Activated T-cell treated with anti-CD3 and anti-CD28 coated beads, Interleukin-2, amount 50 U/mL, for 24 hours (primary cell): ENCODE measurements around the gene EXOC5.
"Not testable (repeated sequence)": the region's sequence is repeated elsewhere in the genome, so short reads cannot be mapped to it uniquely, and the experiment has no call there.

Experiments used
- DNase-seq: peaks from one replicate; pipeline ENCODE4 v3.0.0-alpha.2; 2020
- H3K27ac Mint-ChIP-seq: 2 replicates; pipeline ENCODE4 v1.8.0; 2020; ENCODE audit warnings: mild to moderate bottlenecking, mixed read lengths
- H3K27me3 Mint-ChIP-seq: 2 replicates; pipeline ENCODE4 v1.8.0; 2020; ENCODE audit warnings: mixed read lengths
- H3K36me3 Mint-ChIP-seq: 2 replicates; pipeline ENCODE4 v1.8.0; 2020; ENCODE audit warnings: low read depth, mixed read lengths
- H3K4me1 Mint-ChIP-seq: 2 replicates; pipeline ENCODE4 v1.8.0; 2020; ENCODE audit warnings: low read depth, mixed read lengths
- H3K4me3 Mint-ChIP-seq: 2 replicates; pipeline ENCODE4 v1.8.0; 2020; ENCODE audit warnings: mild to moderate bottlenecking, moderate library complexity, mixed read lengths
- H3K9me3 Mint-ChIP-seq: 2 replicates; pipeline ENCODE4 v1.8.0; 2020; ENCODE audit warnings: mixed read lengths

The EXOC5 gene

GRCh38 chr14:57275023-57275664 is 6.4 kb upstream of the EXOC5 start:
- Mint-ChIP-seq H3K27me3 (no peaks in the 10 kb centered on the region), H3K9me3 (no peaks in the 10 kb centered on the region), H3K4me1 (peaks cover 43% of the 10 kb centered on the region), H3K36me3 (peaks cover 77% of the 10 kb centered on the region), H3K4me3 (no peak overlapping the region), H3K27ac (no peak overlapping the region)
- DNase-seq, result no peak

GRCh38 chr14:57274551-57274950 is 5.8 kb upstream of the EXOC5 start:
- Mint-ChIP-seq H3K4me3 (no peak overlapping the region), H3K9me3 (no peaks in the 10 kb centered on the region), H3K27me3 (no peaks in the 10 kb centered on the region), H3K4me1 (peaks cover 46% of the 10 kb centered on the region), H3K27ac (no peak overlapping the region), H3K36me3 (peaks cover 72% of the 10 kb centered on the region)
- no peak for DNase-seq

DNA sequence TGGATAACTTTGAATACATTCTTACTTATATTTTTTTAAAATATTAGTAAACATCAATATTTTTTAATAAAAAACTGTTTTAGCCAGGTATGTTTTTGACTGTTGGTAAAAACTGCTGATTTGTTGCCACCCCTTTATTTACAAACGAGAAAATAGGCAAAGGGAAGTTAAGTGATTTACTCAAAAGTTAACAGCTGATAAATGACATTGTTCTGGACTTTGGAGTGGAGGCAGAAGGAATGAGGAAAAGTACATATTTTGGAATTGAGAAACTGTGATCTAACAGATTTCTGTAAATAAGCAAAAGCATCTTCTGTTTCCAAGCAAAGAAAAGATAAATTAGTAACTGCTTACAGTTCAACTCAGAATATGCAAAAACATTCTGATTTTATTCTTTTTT is 4.5 kb upstream of the EXOC5 start:
- Mint-ChIP-seq H3K27ac (no peak overlapping the region), H3K9me3 (no peaks in the 10 kb centered on the region), H3K36me3 (peaks cover 73% of the 10 kb centered on the region), H3K4me3 (no peak overlapping the region), H3K27me3 (no peaks in the 10 kb centered on the region), H3K4me1 (peaks cover 47% of the 10 kb centered on the region)
- no peak for DNase-seq

GRCh38 chr14:57266065-57266464 is 2.6 kb downstream of the EXOC5 start:
- Mint-ChIP-seq H3K9me3 (no peaks in the 10 kb centered on the region), H3K4me3 (no peak overlapping the region), H3K27ac (peak overlapping the region; percentile 29), H3K36me3 (peaks cover 39% of the 10 kb centered on the region), H3K4me1 (peaks cover 65% of the 10 kb centered on the region), H3K27me3 (no peaks in the 10 kb centered on the region)
- DNase-seq, result no peak

- H3K36me3 Mint-ChIP-seq, result peaks cover 40% of the 10 kb centered on the region
- H3K4me3 Mint-ChIP-seq, result no peak overlapping the region
- peaks cover 51% of the 10 kb centered on the region for H3K4me1 Mint-ChIP-seq
- H3K27me3 Mint-ChIP-seq, result no peaks in the 10 kb centered on the region
- H3K9me3 Mint-ChIP-seq, result peaks cover 3% of the 10 kb centered on the region
- no peak for DNase-seq
- peak overlapping the region; percentile 45 for H3K27ac Mint-ChIP-seq
These were observed 6.6 kb downstream of the EXOC5 start for GRCh38 chr14:57262117-57262516.

DNA sequence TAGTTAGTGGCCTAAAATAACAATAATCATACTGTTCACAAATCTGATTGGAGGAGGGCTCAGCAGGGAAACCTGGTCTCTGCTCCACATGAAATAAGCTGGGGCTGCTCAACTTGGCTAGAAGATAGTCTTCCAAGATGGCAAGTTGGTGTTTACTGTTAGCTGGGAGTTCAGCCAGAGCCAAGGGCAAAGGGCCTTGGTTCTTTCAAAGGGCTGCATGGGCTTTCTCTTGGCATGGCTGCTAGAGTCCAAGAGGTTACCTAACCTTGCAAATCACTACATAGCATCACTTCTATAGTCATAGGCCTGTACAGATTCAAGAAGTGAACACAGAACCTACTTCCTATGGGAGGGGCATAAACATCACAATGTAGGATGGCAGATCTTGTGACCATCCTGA is 7.1 kb downstream of the EXOC5 start:
- Mint-ChIP-seq H3K4me3 (no peak overlapping the region), H3K27me3 (no peaks in the 10 kb centered on the region), H3K9me3 (peaks cover 3% of the 10 kb centered on the region), H3K27ac (peak overlapping the region; percentile 45), H3K4me1 (peaks cover 50% of the 10 kb centered on the region), H3K36me3 (peaks cover 45% of the 10 kb centered on the region)
- DNase-seq, result no peak

DNA sequence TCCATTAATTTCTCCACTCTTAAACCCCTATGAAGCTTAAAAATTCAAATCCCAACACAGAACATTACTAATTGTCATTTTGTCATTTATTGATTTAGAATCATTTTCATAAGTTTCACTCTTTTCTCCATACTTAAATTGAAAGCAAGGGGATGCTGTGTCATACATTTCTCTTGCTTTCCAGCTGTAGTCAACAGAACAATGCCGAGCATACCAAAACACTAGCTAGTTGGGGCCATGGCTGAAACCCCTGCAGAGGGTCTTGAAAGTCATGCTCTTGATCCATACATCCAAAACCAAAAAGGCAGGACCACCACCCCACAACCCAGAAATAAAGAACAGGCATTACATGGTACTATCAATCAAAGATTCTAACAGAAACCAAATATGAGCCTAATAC is 9.0 kb downstream of the EXOC5 start:
- Mint-ChIP-seq H3K4me3 (no peak overlapping the region), H3K4me1 (peaks cover 49% of the 10 kb centered on the region), H3K27ac (no peak overlapping the region), H3K27me3 (no peaks in the 10 kb centered on the region), H3K36me3 (peaks cover 55% of the 10 kb centered on the region), H3K9me3 (peaks cover 3% of the 10 kb centered on the region)
- DNase-seq, result no peak

DNA sequence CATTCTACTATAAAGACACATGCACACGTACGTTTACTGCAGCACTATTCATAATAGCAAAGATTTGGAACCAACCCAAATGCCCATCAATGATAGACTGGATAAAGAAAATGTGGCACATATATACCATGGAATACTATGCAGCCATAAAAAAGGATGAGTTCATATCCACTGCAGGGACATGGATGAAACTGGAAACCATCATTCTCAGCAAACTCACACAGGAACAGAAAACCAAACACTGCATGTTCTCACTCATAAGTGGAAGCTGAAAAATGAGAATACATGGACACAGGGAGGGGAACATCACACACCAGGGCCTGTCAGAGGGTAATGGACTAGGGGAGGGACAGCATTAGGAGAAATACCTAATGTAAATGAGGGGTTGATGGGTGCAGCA is 10.5 kb downstream of the EXOC5 start:
- peaks cover 56% of the 10 kb centered on the region for H3K36me3 Mint-ChIP-seq
- not testable (repeated sequence) for DNase-seq, H3K27ac Mint-ChIP-seq, H3K4me3 Mint-ChIP-seq, H3K27me3 Mint-ChIP-seq, H3K9me3 Mint-ChIP-seq
- H3K4me1 Mint-ChIP-seq, result peaks cover 53% of the 10 kb centered on the region

DNA sequence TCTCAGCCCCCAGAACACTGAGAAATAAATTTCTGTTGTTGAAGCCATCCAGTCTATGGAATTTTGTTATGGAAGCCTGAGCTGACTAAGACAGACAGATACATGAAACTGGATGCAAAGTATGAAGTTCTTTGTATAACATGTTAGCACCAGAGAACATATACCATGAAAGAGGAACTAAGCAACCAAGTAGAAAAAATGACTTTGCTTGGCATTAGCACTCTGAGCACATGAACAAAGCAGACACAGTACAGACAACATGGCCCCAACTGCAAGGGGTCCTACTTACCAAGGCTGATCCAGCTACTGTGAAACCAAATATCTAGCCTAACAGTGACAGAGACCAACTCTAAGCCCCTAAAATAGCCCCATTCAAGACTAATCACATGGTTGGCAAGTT is 13.8 kb downstream of the EXOC5 start:
- H3K4me1 Mint-ChIP-seq, result peaks cover 56% of the 10 kb centered on the region
- peaks cover 3% of the 10 kb centered on the region for H3K9me3 Mint-ChIP-seq
- H3K27ac Mint-ChIP-seq, result no peak overlapping the region
- no peak overlapping the region for H3K4me3 Mint-ChIP-seq
- DNase-seq, result no peak
- peaks cover 54% of the 10 kb centered on the region for H3K36me3 Mint-ChIP-seq
- no peaks in the 10 kb centered on the region for H3K27me3 Mint-ChIP-seq

DNA sequence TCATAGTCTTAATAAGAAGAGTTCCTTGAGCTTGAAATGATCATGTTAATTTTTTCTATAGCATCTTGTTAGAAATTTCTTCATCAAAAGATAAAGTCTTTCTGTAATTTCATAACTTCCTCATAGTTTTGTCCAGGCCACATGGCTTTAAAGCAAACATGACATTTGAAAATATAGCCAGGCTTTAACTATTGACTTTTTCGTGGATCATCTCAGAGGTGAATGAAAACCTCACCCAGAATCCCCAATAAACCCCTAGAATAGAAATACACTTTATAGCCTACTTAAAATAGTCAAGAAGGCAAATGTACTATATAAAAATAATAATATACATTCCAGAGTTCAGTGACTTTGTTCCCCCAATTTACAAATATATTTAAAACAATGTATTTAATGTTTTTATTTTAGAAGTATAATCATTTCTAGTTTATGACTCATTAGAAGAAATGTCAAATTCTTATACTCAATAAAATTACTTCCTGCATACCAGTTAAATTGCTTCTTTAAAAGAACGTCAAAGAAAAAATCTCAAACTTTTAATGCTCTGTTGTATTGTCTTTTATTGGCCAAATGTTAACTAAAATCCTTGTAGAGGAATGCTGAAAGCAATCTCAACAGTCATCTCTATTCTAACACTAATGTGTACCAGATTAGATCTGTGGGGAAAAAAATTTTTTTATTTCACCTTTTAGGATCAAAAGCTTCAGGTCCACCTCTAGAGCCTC is 21.6 kb downstream of the EXOC5 start:
- DNase-seq, result no peak
- Mint-ChIP-seq H3K9me3 (no peaks in the 10 kb centered on the region), H3K36me3 (peaks cover 46% of the 10 kb centered on the region), H3K4me1 (peaks cover 16% of the 10 kb centered on the region), H3K4me3 (no peak overlapping the region), H3K27ac (no peak overlapping the region), H3K27me3 (no peaks in the 10 kb centered on the region)

GRCh38 chr14:57245941-57246340 is 22.8 kb downstream of the EXOC5 start:
- no peaks in the 10 kb centered on the region for H3K9me3 Mint-ChIP-seq
- DNase-seq, result no peak
- H3K4me3 Mint-ChIP-seq, result no peak overlapping the region
- peaks cover 54% of the 10 kb centered on the region for H3K36me3 Mint-ChIP-seq
- H3K4me1 Mint-ChIP-seq, result peaks cover 9% of the 10 kb centered on the region
- H3K27ac Mint-ChIP-seq, result no peak overlapping the region
- H3K27me3 Mint-ChIP-seq, result no peaks in the 10 kb centered on the region

GRCh38 chr14:57244106-57244505 is 24.6 kb downstream of the EXOC5 start:
- no peak overlapping the region for H3K4me3 Mint-ChIP-seq
- H3K9me3 Mint-ChIP-seq, result no peaks in the 10 kb centered on the region
- DNase-seq, result no peak
- no peaks in the 10 kb centered on the region for H3K27me3 Mint-ChIP-seq
- H3K4me1 Mint-ChIP-seq, result no peaks in the 10 kb centered on the region
- no peak overlapping the region for H3K27ac Mint-ChIP-seq
- peaks cover 63% of the 10 kb centered on the region for H3K36me3 Mint-ChIP-seq

DNA sequence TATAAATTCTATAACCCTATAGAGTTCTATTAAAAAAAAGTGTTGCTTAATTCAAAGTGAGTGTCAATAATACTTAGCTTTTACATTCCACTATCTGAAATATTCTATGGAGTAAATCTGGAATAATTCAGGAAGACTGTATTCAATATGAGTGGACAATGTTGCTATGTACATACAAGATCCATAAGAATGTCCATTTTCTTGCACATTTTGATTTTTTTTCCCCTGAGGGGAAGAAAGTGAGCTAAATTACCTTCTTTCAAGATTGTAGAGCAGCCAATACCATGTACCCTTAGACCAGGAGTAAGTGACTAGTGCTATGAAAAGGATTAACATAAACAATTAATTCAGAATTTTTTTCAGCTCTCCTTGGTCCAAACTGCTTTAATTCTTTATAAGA is 25.4 kb downstream of the EXOC5 start:
- no peaks in the 10 kb centered on the region for H3K27me3 Mint-ChIP-seq
- H3K4me3 Mint-ChIP-seq, result no peak overlapping the region
- DNase-seq, result no peak
- H3K4me1 Mint-ChIP-seq, result no peaks in the 10 kb centered on the region
- peaks cover 70% of the 10 kb centered on the region for H3K36me3 Mint-ChIP-seq
- no peak overlapping the region for H3K27ac Mint-ChIP-seq
- H3K9me3 Mint-ChIP-seq, result no peaks in the 10 kb centered on the region

GRCh38 chr14:57240115-57240514 is 28.6 kb downstream of the EXOC5 start:
- not testable (repeated sequence) for H3K4me3 Mint-ChIP-seq, DNase-seq, H3K4me1 Mint-ChIP-seq, H3K27ac Mint-ChIP-seq, H3K9me3 Mint-ChIP-seq, H3K27me3 Mint-ChIP-seq
- peaks cover 65% of the 10 kb centered on the region for H3K36me3 Mint-ChIP-seq

DNA sequence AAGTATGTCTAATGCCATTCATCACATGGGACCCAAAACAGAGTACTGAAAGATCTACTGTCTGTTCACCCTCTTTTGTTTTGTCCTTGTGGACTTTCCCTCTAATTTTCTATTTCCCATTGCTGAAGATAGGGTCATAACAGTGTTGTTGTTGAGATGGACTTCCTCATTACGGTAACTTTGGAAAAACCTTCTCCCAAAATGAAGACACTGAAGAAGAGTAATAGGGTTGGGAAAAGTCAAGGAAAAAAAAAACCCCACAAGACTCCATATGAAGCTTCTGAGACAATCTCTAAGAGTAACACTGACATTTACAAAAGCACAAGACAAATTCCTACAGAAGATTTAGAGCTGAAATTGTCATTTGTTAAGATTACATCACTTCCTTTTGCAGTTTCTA is 36.7 kb downstream of the EXOC5 start:
- peaks cover 5% of the 10 kb centered on the region for H3K4me1 Mint-ChIP-seq
- DNase-seq, result no peak

More for the DNA sequence above, 36.7 kb downstream of the EXOC5 start:
- no peaks in the 10 kb centered on the region for H3K27me3 Mint-ChIP-seq
- H3K36me3 Mint-ChIP-seq, result peaks cover 78% of the 10 kb centered on the region
- H3K27ac Mint-ChIP-seq, result no peak overlapping the region
- no peak overlapping the region for H3K4me3 Mint-ChIP-seq
- no peaks in the 10 kb centered on the region for H3K9me3 Mint-ChIP-seq
